Ovary (tissue), 3 donors: ENCODE data around the gene BAZ1A.

Experiments
- CTCF ChIP-seq, 3 donors: fragments of 450-650 bp in 2 of 3; fragments of 200-600 bp in 1 of 3; IDR thresholded peaks; one replicate each; pipeline versions ENCODE4 v1.5.1 to v1.8.0; 2016 to 2022; ENCODE audit warnings: antibody characterized with exemption in 3 of 3, mild to moderate bottlenecking in 1 of 3
- POLR2A ChIP-seq: fragments of 450-650 bp; IDR thresholded peaks from one replicate; pipeline ENCODE4 v1.6.1; 2017; ENCODE audit warnings: antibody characterized with exemption, mild to moderate bottlenecking, moderate library complexity
- donor health status: DM: no; HTN: no; CAD: no.

- TF ChIP-seq CTCF (IDR thresholded peaks at IDR 0.05) (no peak), POLR2A (no peak)
Measured at GRCh38 chr14:34718750-34719304, 156.3 kb downstream of the BAZ1A start.
